ENCODE measurements around the gene NME9.

NME9 gene

GRCh38 chr3:138340511-138340910 is 10.9 kb upstream of the NME9 start:
- Histone ChIP-seq H3K4me3 (ENCODE audit: low read length) (no peak overlapping the region), H2AFZ (ENCODE audit: low read length) (no peak overlapping the region), H3K4me2 (ENCODE audit: low read depth, low read length) (no peak overlapping the region), H3F3A (ENCODE audit: insufficient read depth, low read length) (no peaks in the 10 kb centered on the region), H3K9me2 (replicated peaks; ENCODE audit: insufficient read depth, low read length) (no peaks in the 10 kb centered on the region), H3K27me3 (replicated peaks; ENCODE audit: insufficient read depth, low read length) (no peaks in the 10 kb centered on the region), H3K36me3 (replicated peaks; ENCODE audit: insufficient read depth, low read length) (no peaks in the 10 kb centered on the region), H3K27ac (ENCODE audit: low read length) (no peak overlapping the region), H3K4me1 (ENCODE audit: low read length) (no peaks in the 10 kb centered on the region), H4K20me1 (ENCODE audit: insufficient read depth, low read length) (no peaks in the 10 kb centered on the region), H3K9me3 (replicated peaks; ENCODE audit: insufficient read depth, low read length) (no peaks in the 10 kb centered on the region), H3K79me2 (ENCODE audit: low read length) (no peaks in the 10 kb centered on the region), H3K9ac (ENCODE audit: low read length) (no peak overlapping the region)
- DNase-seq = no peak
- TF ChIP-seq EZH2phosphoT487 (IDR thresholded peaks at IDR 0.05; ENCODE audit: low read length) (no peak), CTCF (IDR thresholded peaks at IDR 0.05; ENCODE audit: low read length) (no peak), EZH2 (optimal IDR thresholded peaks at IDR 0.05; ENCODE audit: low read depth, low read length) (no peak)

- Histone ChIP-seq H3K79me2 (ENCODE audit: low read length) (no peaks in the 10 kb centered on the region), H3K27me3 (replicated peaks; ENCODE audit: insufficient read depth, low read length) (no peaks in the 10 kb centered on the region), H3K9ac (ENCODE audit: low read length) (no peak overlapping the region), H3K9me2 (replicated peaks; ENCODE audit: insufficient read depth, low read length) (no peaks in the 10 kb centered on the region), H3F3A (ENCODE audit: insufficient read depth, low read length) (no peaks in the 10 kb centered on the region), H3K27ac (ENCODE audit: low read length) (no peak overlapping the region), H3K4me1 (ENCODE audit: low read length) (no peaks in the 10 kb centered on the region), H3K4me2 (ENCODE audit: low read depth, low read length) (no peak overlapping the region), H2AFZ (ENCODE audit: low read length) (no peak overlapping the region), H3K4me3 (ENCODE audit: low read length) (no peak overlapping the region), H4K20me1 (ENCODE audit: insufficient read depth, low read length) (no peaks in the 10 kb centered on the region), H3K36me3 (replicated peaks; ENCODE audit: insufficient read depth, low read length) (no peaks in the 10 kb centered on the region), H3K9me3 (replicated peaks; ENCODE audit: insufficient read depth, low read length) (no peaks in the 10 kb centered on the region)
- no peak for DNase-seq
- TF ChIP-seq EZH2 (optimal IDR thresholded peaks at IDR 0.05; ENCODE audit: low read depth, low read length) = no peak
- no peak for TF ChIP-seq EZH2phosphoT487 (IDR thresholded peaks at IDR 0.05; ENCODE audit: low read length)
- TF ChIP-seq CTCF (IDR thresholded peaks at IDR 0.05; ENCODE audit: low read length) = no peak
Observed at GRCh38 chr3:138338811-138339210, 9.2 kb upstream of the NME9 start.

- Histone ChIP-seq H3K4me2 (ENCODE audit: low read depth, low read length) (no peak overlapping the region), H3K9ac (ENCODE audit: low read length) (no peak overlapping the region), H3K4me3 (ENCODE audit: low read length) (no peak overlapping the region), H3K27ac (ENCODE audit: low read length) (no peak overlapping the region), H3K27me3 (replicated peaks; ENCODE audit: insufficient read depth, low read length) (no peaks in the 10 kb centered on the region), H3K79me2 (ENCODE audit: low read length) (no peaks in the 10 kb centered on the region), H3K4me1 (ENCODE audit: low read length) (no peaks in the 10 kb centered on the region), H3K36me3 (replicated peaks; ENCODE audit: insufficient read depth, low read length) (no peaks in the 10 kb centered on the region), H3K9me3 (replicated peaks; ENCODE audit: insufficient read depth, low read length) (no peaks in the 10 kb centered on the region), H2AFZ (ENCODE audit: low read length) (no peak overlapping the region), H3K9me2 (replicated peaks; ENCODE audit: insufficient read depth, low read length) (no peaks in the 10 kb centered on the region), H3F3A (ENCODE audit: insufficient read depth, low read length) (no peaks in the 10 kb centered on the region), H4K20me1 (ENCODE audit: insufficient read depth, low read length) (no peaks in the 10 kb centered on the region)
- TF ChIP-seq EZH2 (optimal IDR thresholded peaks at IDR 0.05; ENCODE audit: low read depth, low read length) (no peak), EZH2phosphoT487 (IDR thresholded peaks at IDR 0.05; ENCODE audit: low read length) (no peak), CTCF (IDR thresholded peaks at IDR 0.05; ENCODE audit: low read length) (no peak)
- no peak for DNase-seq
Observed at GRCh38 chr3:138338244-138338643, 8.6 kb upstream of the NME9 start.

Data from MM.1S (cell line).